CD4-positive, alpha-beta memory T cell (primary cell): Measurements from ENCODE around the gene PLSCR3. TPM values are rescaled to one million over a fixed set of nuclear protein-coding genes. Genes with fewer than 3 reads are reported as not detected.
A peak's percentile ranks its signal among the peaks of the same experiment; 100 is the strongest.

Experiments used
- CTCF ChIA-PET: fragments of 350-600 bp; sonication (Branson Sonifier 250); formaldehyde crosslinking; loops from one replicate; lab custom pipeline; 2021; ENCODE audit warnings: inconsistent platforms; ENCODE audit not compliant: partially characterized antibody; lab: Charles Lee
- POLR2A ChIA-PET: fragments of 350-600 bp; sonication (Branson Sonifier 250); formaldehyde crosslinking; loops from one replicate; lab custom pipeline; 2021; ENCODE audit not compliant: partially characterized antibody; lab: Charles Lee
- DNase-seq, 5 donors: peaks; one replicate each; pipeline versions ENCODE4 v3.0.0 to v3.0.0-alpha.2; 2020 to 2022; ENCODE audit warnings: mixed read lengths in 1 of 5
- H3K27ac ChIP-seq: one replicate; pipeline ENCODE4 v1.7.0; 2013; ENCODE audit warnings: low read depth, low read length
- H3K27me3 ChIP-seq: 2 replicates; pipeline ENCODE4 v1.7.0; 2013; ENCODE audit warnings: mild to moderate bottlenecking, low read length, moderate library complexity; ENCODE audit not compliant: insufficient read depth
- H3K36me3 ChIP-seq: 2 replicates; pipeline ENCODE4 v1.7.0; 2013; ENCODE audit warnings: mild to moderate bottlenecking, low read length, moderate library complexity; ENCODE audit not compliant: insufficient read depth
- H3K4me1 ChIP-seq: 2 replicates; pipeline ENCODE4 v1.7.0; 2013; ENCODE audit warnings: mild to moderate bottlenecking, low read length, moderate library complexity; ENCODE audit not compliant: insufficient read depth
- H3K4me3 ChIP-seq, 2 donors: one replicate each; pipeline ENCODE4 v1.7.0; 2013; ENCODE audit warnings: low read length in 2 of 2, mild to moderate bottlenecking in 1 of 2
- H3K9me3 ChIP-seq, 2 donors: one replicate each; pipeline ENCODE4 v1.7.0; 2013; ENCODE audit warnings: low read length in 2 of 2, control low read depth in 1 of 2; ENCODE audit not compliant: control insufficient read depth in 1 of 2
- H3K27ac Mint-ChIP-seq, 7 donors: one replicate each; pipeline ENCODE4 v1.8.0; 2020 to 2021; ENCODE audit warnings: mixed read lengths in 7 of 7, mild to moderate bottlenecking in 6 of 7, inconsistent platforms in 3 of 7, moderate library complexity in 3 of 7
- H3K27me3 Mint-ChIP-seq, 2 donors: one replicate each; pipeline ENCODE4 v1.8.0; 2020 to 2021; ENCODE audit warnings: mixed read lengths in 2 of 2
- H3K36me3 Mint-ChIP-seq, 2 donors: one replicate each; pipeline ENCODE4 v1.8.0; 2020 to 2021; ENCODE audit warnings: mixed read lengths in 2 of 2, inconsistent platforms in 1 of 2, mild to moderate bottlenecking in 1 of 2
- H3K4me1 Mint-ChIP-seq, 4 donors: one replicate each; pipeline ENCODE4 v1.8.0; 2020 to 2021; ENCODE audit warnings: mixed read lengths in 4 of 4, mild to moderate bottlenecking in 1 of 4
- H3K4me3 Mint-ChIP-seq, 8 donors: one replicate each; pipeline ENCODE4 v1.8.0; 2020 to 2021; ENCODE audit warnings: mixed read lengths in 8 of 8, mild to moderate bottlenecking in 7 of 8, moderate library complexity in 6 of 8, inconsistent platforms in 3 of 8
- H3K9me3 Mint-ChIP-seq, 8 donors: one replicate each; pipeline ENCODE4 v1.8.0; 2020 to 2021; ENCODE audit warnings: mixed read lengths in 8 of 8, mild to moderate bottlenecking in 5 of 8, inconsistent platforms in 3 of 8, moderate library complexity in 1 of 8
- intact Hi-C: fragments of 100-400 bp; cut with micrococcal nuclease; formaldehyde crosslinking; loops from one replicate; pipeline ENCODE4 v1.15.1; 2023
- polyA plus RNA-seq, 2 donors: library from polyadenylated mRNA; unstranded; fragments of 300-500 nt; fragmentation: Illumina TruSeq; gene quantifications; one replicate each; pipeline ENCODE4 v1.2.3, GENCODE V29; 2021
- total RNA-seq, 2 experiments: library from RNA; stranded (reverse); gene quantifications; one replicate each; pipeline ENCODE4 v1.2.3, GENCODE V29; 2021

The PLSCR3 gene
- total and polyA plus RNA-seq, 4 experiments from 2014 or later = 90.3 to 242 (median 133) TPM

GRCh38 chr17:7348478-7349242 lies 45.7 kb downstream of the PLSCR3 start:
- POLR2A ChIA-PET = interaction anchor here (0.6 to 8.0 kb wide), 13 partner anchors 7 to 267 kb away, joined by 3 to 146 read pairs (median 4); partner anchors contain the start of genes ACAP1, FXR2, GPS2 and NEURL4
- Histone ChIP-seq H3K4me3 (no peak overlapping the region), H3K9me3 (no peaks in the 10 kb centered on the region), H3K27ac (no peak overlapping the region), H3K36me3 (peaks cover 56% of the 10 kb centered on the region), H3K27me3 (no peaks in the 10 kb centered on the region), H3K4me1 (peaks cover 30% of the 10 kb centered on the region)
- CTCF ChIA-PET = interaction anchor here (1.2 to 4.7 kb wide), 6 partner anchors 7 to 88 kb away, joined by 3 to 58 read pairs (median 6); partner anchors contain the start of genes ACAP1, GPS2 and SLC2A4
- Mint-ChIP-seq H3K9me3 (peaks cover 0 to 2% (median 0%) of the 10 kb centered on the region in 8 donors), H3K27me3 (no peaks in the 10 kb centered on the region), H3K4me3 (peak overlapping the region in 1 of 8 donors; percentile 24), H3K27ac (peak overlapping the region in 4 of 7 donors; percentile 80 to 91 (median 82)), H3K4me1 (peaks cover 18 to 56% (median 35%) of the 10 kb centered on the region in 4 donors), H3K36me3 (peaks cover 17 to 53% of the 10 kb centered on the region in 2 donors)
- no peak for DNase-seq
- intact Hi-C loops = no loop called here

- DNase-seq = peak in 1 of 5 donors; percentile 35
- H3K27ac ChIP-seq = no peak overlapping the region
- intact Hi-C loops = no loop called here
- H3K27me3 ChIP-seq = no peaks in the 10 kb centered on the region
- H3K27ac Mint-ChIP-seq = peak overlapping the region in 2 of 7 donors; percentile 70 to 91
- peaks cover 30% of the 10 kb centered on the region for H3K4me1 ChIP-seq
- H3K4me3 Mint-ChIP-seq = no peak overlapping the region
- peaks cover 0 to 2% (median 0%) of the 10 kb centered on the region in 8 donors for H3K9me3 Mint-ChIP-seq
- H3K4me3 ChIP-seq = no peak overlapping the region
- peaks cover 20 to 50% (median 33%) of the 10 kb centered on the region in 4 donors for H3K4me1 Mint-ChIP-seq
- no peaks in the 10 kb centered on the region for H3K27me3 Mint-ChIP-seq
- CTCF ChIA-PET = interaction anchor here (1.3 to 4.7 kb wide), 4 partner anchors 10 to 89 kb away, joined by 3 to 58 read pairs (median 35); partner anchors contain the start of gene ACAP1
- H3K36me3 ChIP-seq = peaks cover 64% of the 10 kb centered on the region
- no peaks in the 10 kb centered on the region for H3K9me3 ChIP-seq
- POLR2A ChIA-PET = interaction anchor here (0.9 to 8.0 kb wide), 9 partner anchors 11 to 209 kb away, joined by 3 to 146 read pairs (median 6); partner anchors contain the start of genes ACAP1, GPS2, NEURL4 and SLC2A4
- H3K36me3 Mint-ChIP-seq = peaks cover 20 to 57% of the 10 kb centered on the region in 2 donors
Measured at GRCh38 chr17:7347630-7348477, 46.5 kb downstream of the PLSCR3 start.

DNA sequence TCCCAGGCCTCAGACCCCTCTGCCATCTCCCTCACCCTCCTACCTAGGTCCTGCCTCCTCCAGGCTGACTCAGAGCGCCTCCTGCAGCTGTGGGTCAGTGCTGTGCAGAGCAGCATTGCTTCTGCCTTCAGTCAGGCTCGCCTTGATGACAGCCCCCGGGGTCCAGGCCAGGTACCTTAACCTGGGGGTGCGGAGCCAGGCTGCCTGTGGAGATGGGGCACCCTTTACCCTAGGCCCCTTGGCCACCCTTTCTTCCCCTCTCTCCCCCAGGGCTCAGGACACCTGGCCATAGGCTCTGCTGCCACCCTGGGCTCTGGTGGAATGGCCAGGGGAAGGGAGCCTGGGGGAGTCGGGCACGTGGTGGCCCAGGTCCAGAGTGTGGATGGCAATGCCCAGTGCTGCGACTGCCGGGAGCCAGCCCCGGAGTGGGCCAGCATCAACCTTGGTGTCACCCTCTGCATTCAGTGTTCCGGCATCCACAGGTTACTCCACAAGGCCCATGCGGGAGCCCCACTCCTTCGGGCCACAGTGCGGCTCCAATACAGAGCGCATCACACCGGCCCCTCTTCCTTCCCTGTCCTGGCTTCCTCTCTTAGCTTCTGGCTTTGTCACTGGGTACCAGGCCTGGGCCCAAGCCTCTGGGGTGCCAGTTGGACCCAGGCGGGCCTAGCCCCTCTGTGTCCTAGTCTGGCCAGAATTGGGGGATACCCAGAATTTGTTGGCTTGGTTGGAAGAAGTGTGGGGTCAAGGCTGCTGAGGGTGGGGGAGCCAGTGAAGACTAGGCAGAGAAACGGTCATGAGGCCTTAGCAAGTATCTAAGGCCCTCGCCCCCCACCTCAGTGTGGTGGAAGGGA lies 47.3 kb downstream of the PLSCR3 start:
- Mint-ChIP-seq H3K4me3 (no peak overlapping the region), H3K27ac (peak overlapping the region in 1 of 7 donors; percentile 40), H3K4me1 (peaks cover 15 to 42% (median 27%) of the 10 kb centered on the region in 4 donors), H3K36me3 (peaks cover 20 to 63% of the 10 kb centered on the region in 2 donors), H3K27me3 (no peaks in the 10 kb centered on the region), H3K9me3 (peaks cover 0 to 2% (median 0%) of the 10 kb centered on the region in 8 donors)
- POLR2A ChIA-PET = interaction anchor here (1.1 to 8.0 kb wide), 4 partner anchors 10 to 67 kb away, joined by 4 to 146 read pairs (median 39); partner anchors contain the start of genes ACAP1 and NEURL4
- intact Hi-C loops = loop anchor here (1.0 kb wide), 1 partner anchor 23 kb away; no protein-coding TSS in a partner anchor
- no peak overlapping the region for H3K4me3 ChIP-seq
- no peaks in the 10 kb centered on the region for H3K27me3 ChIP-seq
- DNase-seq = peak in 1 of 5 donors; percentile 35
- CTCF ChIA-PET = interaction anchor here (3.0 to 4.7 kb wide), 4 partner anchors 11 to 22 kb away, joined by 15 to 39 read pairs (median 31); partner anchors contain the start of genes ACAP1 and NEURL4
- H3K4me1 ChIP-seq = peaks cover 22% of the 10 kb centered on the region
- no peak overlapping the region for H3K27ac ChIP-seq
- H3K9me3 ChIP-seq = no peaks in the 10 kb centered on the region
- H3K36me3 ChIP-seq = peaks cover 70% of the 10 kb centered on the region

GRCh38 chr17:7343250-7343649 lies 51.1 kb downstream of the PLSCR3 start:
- no peaks in the 10 kb centered on the region for H3K27me3 Mint-ChIP-seq
- H3K9me3 ChIP-seq = no peaks in the 10 kb centered on the region
- peaks cover 78% of the 10 kb centered on the region for H3K36me3 ChIP-seq
- peaks cover 26% of the 10 kb centered on the region for H3K4me1 ChIP-seq
- no peak overlapping the region for H3K4me3 ChIP-seq
- H3K36me3 Mint-ChIP-seq = peaks cover 34 to 64% of the 10 kb centered on the region in 2 donors
- intact Hi-C loops = no loop called here
- no peak overlapping the region for H3K4me3 Mint-ChIP-seq
- ChIA-PET CTCF (interaction anchor here (1.2 to 3.9 kb wide), 5 partner anchors 13 to 33 kb away, joined by 3 to 31 read pairs (median 6); partner anchors contain the start of gene NEURL4), POLR2A (interaction anchor here (0.9 to 3.6 kb wide), 3 partner anchors 11 to 307 kb away, joined by 3 to 22 read pairs (median 4); partner anchors contain the start of genes NEURL4 and SLC16A13)
- no peaks in the 10 kb centered on the region for H3K27me3 ChIP-seq
- peaks cover 0 to 2% (median 0%) of the 10 kb centered on the region in 8 donors for H3K9me3 Mint-ChIP-seq
- H3K27ac ChIP-seq = no peak overlapping the region
- peaks cover 14 to 42% (median 22%) of the 10 kb centered on the region in 4 donors for H3K4me1 Mint-ChIP-seq
- no peak for DNase-seq
- H3K27ac Mint-ChIP-seq = peak overlapping the region in 2 of 7 donors; percentile 29 to 82

GRCh38 chr17:7341842-7342241 lies 52.5 kb downstream of the PLSCR3 start:
- Histone ChIP-seq H3K4me1 (peaks cover 39% of the 10 kb centered on the region), H3K9me3 (no peaks in the 10 kb centered on the region), H3K36me3 (peaks cover 64% of the 10 kb centered on the region), H3K4me3 (no peak overlapping the region), H3K27ac (no peak overlapping the region), H3K27me3 (no peaks in the 10 kb centered on the region)
- H3K4me1 Mint-ChIP-seq = peaks cover 21 to 46% (median 33%) of the 10 kb centered on the region in 4 donors
- H3K27ac Mint-ChIP-seq = peak overlapping the region in 4 of 7 donors; percentile 57 to 95 (median 76)
- H3K9me3 Mint-ChIP-seq = peaks cover 0 to 2% (median 0%) of the 10 kb centered on the region in 8 donors
- CTCF ChIA-PET = interaction anchor here (1.0 to 3.9 kb wide), 5 partner anchors 8 to 219 kb away, joined by 3 to 12 read pairs (median 3); partner anchors contain the start of gene TMEM95
- DNase-seq = no peak
- H3K4me3 Mint-ChIP-seq = no peak overlapping the region
- POLR2A ChIA-PET = interaction anchor here (0.7 to 4.3 kb wide), 5 partner anchors 8 to 26 kb away, joined by 3 to 29 read pairs (median 4); partner anchors contain the start of gene NEURL4
- peaks cover 38 to 64% of the 10 kb centered on the region in 2 donors for H3K36me3 Mint-ChIP-seq
- intact Hi-C loops = no loop called here
- no peaks in the 10 kb centered on the region for H3K27me3 Mint-ChIP-seq
